Mucosa of descending colon (tissue), 3 donors: ENCODE data around the gene DENND4A. TPM values are rescaled to one million over a fixed set of nuclear protein-coding genes. Genes with fewer than 3 reads are reported as not detected.

Experiments
- ATAC-seq: fragments of 200-7000 bp; cut with Tn5 transposase; one replicate; pipeline ENCODE4 v1.9.1; 2020; ENCODE audit warnings: mild to moderate bottlenecking, moderate library complexity
- DNase-seq, 3 donors: peaks; one replicate each; pipeline ENCODE4 v3.0.0-alpha.2; 2020
- H3K36me3 ChIP-seq: fragments of 200-600 bp; one replicate; pipeline ENCODE4 v1.8.0; 2021; ENCODE audit warnings: low read depth, mild to moderate bottlenecking
- H3K4me1 ChIP-seq: fragments of 200-600 bp; one replicate; pipeline ENCODE4 v1.8.0; 2021; ENCODE audit warnings: low read depth, mild to moderate bottlenecking
- H3K4me3 ChIP-seq: fragments of 200-600 bp; one replicate; pipeline ENCODE4 v1.8.0; 2021; ENCODE audit warnings: mild to moderate bottlenecking
- H3K9me3 ChIP-seq: fragments of 200-600 bp; one replicate; pipeline ENCODE4 v1.8.0; 2021; ENCODE audit warnings: mild to moderate bottlenecking
- CTCF ChIP-seq: fragments of 200-600 bp; IDR thresholded peaks from one replicate; pipeline ENCODE4 v1.8.0; 2022; ENCODE audit warnings: antibody characterized with exemption, mild to moderate bottlenecking
- intact Hi-C, 2 donors: fragments of 100-400 bp; cut with DNase I in 1 of 2; cut with micrococcal nuclease in 1 of 2; formaldehyde crosslinking; loops; one replicate each; pipeline versions ENCODE4 v1.11.0 to v1.11.1; 2022; cut with DNase I, micrococcal nuclease
- total RNA-seq, 3 donors: library from RNA; stranded (reverse); fragmentation: NEBNext Ultra II Directional in 2 of 3; extraction: Animal tissue kit (Norgen Biotek cat#: 25700) in 2 of 3; gene quantifications; one replicate each; pipeline versions ENCODE4 v1.2.1 to v1.2.4, GENCODE V29; 2021 to 2023
- donor health status: DM: no; HTN: no; CAD: no; lungs with moderate emphysema.
- donor health status: DM: no; HTN: no; CAD: no.
- donor health status: DM: no; HTN: yes; CAD: no.

Gene DENND4A
- total RNA-seq, 3 donors from 2014 or later, result 20.3 to 34.7 (median 20.7) TPM

DNA sequence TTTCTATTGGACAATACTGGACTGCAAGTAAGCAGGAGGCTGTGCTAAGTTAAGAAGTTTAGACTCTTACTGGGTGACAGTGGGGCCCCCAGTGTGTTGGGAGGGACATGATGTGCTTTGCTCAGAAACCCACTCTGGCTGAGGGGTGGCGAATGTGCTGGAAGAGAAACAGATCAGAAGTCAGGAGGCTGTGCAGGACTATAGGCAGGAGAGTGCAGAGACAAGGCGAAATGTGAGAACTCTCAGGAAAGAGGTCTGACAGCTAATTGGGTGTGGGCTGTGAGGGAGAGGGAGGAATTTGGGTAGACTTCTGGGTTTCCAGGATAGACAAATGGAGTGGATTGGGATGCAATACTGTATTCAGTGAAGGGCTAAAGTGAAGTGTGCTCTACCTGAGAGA, 158.3 kb downstream of the DENND4A start:
- DNase-seq (no peak), ATAC-seq (no peak)
- H3K4me1 ChIP-seq, result peaks cover 11% of the 10 kb centered on the region
- intact Hi-C loops, result no loop called here
- H3K36me3 ChIP-seq, result no peaks in the 10 kb centered on the region
- H3K9me3 ChIP-seq, result no peaks in the 10 kb centered on the region
- no peak for TF ChIP-seq CTCF
- no peak overlapping the region for H3K4me3 ChIP-seq

DNA sequence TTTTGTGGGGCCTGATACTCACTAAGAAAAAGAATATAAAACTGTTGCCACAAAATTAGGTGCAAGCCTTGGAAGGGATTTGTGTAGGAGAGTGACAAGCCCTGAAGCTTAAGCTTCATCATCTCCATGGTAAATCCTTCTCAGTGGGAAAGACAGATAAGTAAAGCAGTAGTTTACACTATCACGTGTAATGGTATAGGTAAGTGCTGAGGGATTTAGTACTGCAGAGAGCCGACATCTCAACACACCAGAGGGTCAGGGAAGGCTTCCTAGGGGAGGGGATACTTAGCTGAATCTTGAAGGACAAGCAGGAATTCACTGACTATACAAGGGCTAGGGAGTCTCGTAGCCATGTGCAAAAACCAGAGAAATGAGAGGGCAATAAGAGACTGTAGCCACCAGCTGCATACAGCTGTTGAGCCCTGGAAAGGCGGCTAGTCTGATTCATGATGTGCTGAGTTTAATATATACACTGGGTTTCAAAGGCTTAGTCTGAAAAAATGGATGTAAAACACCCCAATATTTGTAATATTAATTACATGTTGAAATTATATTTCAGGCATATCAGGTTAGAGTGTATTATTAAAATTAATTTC, 159.2 kb downstream of the DENND4A start:
- peak in 1 of 3 donors; percentile 42 for DNase-seq
- Histone ChIP-seq H3K4me3 (no peak overlapping the region), H3K4me1 (peaks cover 11% of the 10 kb centered on the region), H3K36me3 (no peaks in the 10 kb centered on the region), H3K9me3 (no peaks in the 10 kb centered on the region)
- ATAC-seq, result peak; percentile 27
- TF ChIP-seq CTCF, result no peak
- intact Hi-C loops, result no loop called here

DNA sequence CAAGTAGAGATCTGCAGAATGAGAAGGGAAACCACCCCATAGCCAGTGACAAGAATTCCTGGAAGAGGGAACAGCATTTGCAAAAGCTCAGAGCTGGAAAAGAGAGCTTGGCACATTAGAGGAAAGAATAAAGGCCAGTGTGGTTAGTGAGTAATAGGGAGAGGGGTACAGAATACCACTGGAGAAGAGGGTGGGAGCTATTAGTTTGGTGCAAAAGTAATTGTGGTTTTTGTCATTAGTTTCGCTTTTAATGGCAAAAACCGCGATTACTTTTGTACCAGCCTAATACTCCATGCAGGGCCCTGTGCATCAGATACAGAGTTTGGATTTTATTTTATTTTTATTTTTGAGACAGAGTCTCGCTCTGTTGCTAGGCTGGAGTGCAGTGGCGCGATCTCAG, 160.6 kb downstream of the DENND4A start:
- intact Hi-C loops, result no loop called here
- Histone ChIP-seq H3K9me3 (no peaks in the 10 kb centered on the region), H3K4me3 (no peak overlapping the region), H3K36me3 (no peaks in the 10 kb centered on the region), H3K4me1 (peaks cover 11% of the 10 kb centered on the region)
- no peak for ATAC-seq
- DNase-seq, result no peak
- no peak for TF ChIP-seq CTCF

DNA sequence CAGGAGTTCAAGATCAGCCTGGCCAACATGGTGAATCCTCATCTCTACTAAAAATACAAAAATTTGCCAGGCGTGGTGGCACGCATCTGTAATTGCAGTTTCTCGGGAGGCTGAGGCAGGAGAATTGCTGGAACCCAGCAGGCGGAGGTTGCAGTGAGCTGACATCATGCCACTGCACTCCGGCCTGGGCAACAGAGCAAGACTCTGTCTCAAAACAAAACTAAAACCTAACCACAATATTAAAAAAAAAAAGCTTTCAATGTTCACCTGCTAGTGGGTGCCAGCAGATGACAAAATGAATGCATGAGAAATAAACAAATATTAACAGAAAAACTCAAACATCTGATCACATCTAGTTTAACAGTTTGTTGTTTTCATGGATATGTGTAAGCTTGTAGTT, 161.3 kb downstream of the DENND4A start:
- Histone ChIP-seq H3K9me3 (no peaks in the 10 kb centered on the region), H3K4me1 (peaks cover 11% of the 10 kb centered on the region), H3K4me3 (no peak overlapping the region), H3K36me3 (no peaks in the 10 kb centered on the region)
- no peak for ATAC-seq
- TF ChIP-seq CTCF, result no peak
- intact Hi-C loops, result no loop called here
- DNase-seq, result no peak

GRCh38 chr15:65629548-65629947, 162.5 kb downstream of the DENND4A start:
- ATAC-seq, result no peak
- no peak for TF ChIP-seq CTCF
- no peak for DNase-seq
- H3K4me1 ChIP-seq, result peaks cover 11% of the 10 kb centered on the region
- intact Hi-C loops, result no loop called here
- no peak overlapping the region for H3K4me3 ChIP-seq
- H3K36me3 ChIP-seq, result no peaks in the 10 kb centered on the region
- H3K9me3 ChIP-seq, result no peaks in the 10 kb centered on the region

DNA sequence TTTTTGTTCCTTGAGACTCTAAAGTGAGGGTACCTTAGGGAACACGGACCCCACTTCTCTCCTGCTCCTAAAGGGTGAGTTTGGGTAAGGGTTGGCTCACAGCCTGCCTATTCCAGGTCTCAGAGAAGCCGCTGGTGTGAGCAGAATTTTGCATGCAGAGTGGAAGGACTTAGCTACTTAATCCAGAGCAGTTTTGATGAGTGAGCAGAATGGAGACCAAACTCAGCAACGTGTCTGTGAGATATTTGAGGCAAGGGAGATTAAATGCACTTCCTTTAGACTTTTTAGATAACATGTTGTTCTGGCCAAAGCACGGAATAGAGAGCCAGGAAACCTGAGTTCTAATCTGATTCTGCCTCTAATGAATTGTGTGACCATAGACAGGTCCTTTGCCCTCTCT, 165.2 kb downstream of the DENND4A start:
- no peak overlapping the region for H3K4me3 ChIP-seq
- no peak for ATAC-seq
- intact Hi-C loops, result no loop called here
- H3K4me1 ChIP-seq, result peaks cover 11% of the 10 kb centered on the region
- no peaks in the 10 kb centered on the region for H3K9me3 ChIP-seq
- no peak for TF ChIP-seq CTCF
- no peak for DNase-seq
- H3K36me3 ChIP-seq, result no peaks in the 10 kb centered on the region
